Right lobe of liver (tissue), 6 donors: ENCODE measurements around the gene CACYBP. TPM values are rescaled to one million over a fixed set of nuclear protein-coding genes. Genes with fewer than 3 reads are reported as not detected.
A peak's percentile ranks its signal among the peaks of the same experiment; 100 is the strongest.
"Not testable (repeated sequence)": the region's sequence is repeated elsewhere in the genome, so short reads cannot be mapped to it uniquely, and the experiment has no call there.

Experiments used
- ATAC-seq, 4 donors: fragments of 200-7000 bp; cut with Tn5 transposase; one replicate each; pipeline ENCODE4 v1.9.1; 2020; ENCODE audit warnings: mild to moderate bottlenecking in 4 of 4, moderate library complexity in 4 of 4
- DNase-seq, 3 donors: peaks; one replicate each; pipeline ENCODE4 v3.0.0-alpha.2; 2020
- H3K27ac ChIP-seq, 3 donors: fragments of 200-600 bp; one replicate each; pipeline ENCODE4 v1.8.0; 2022
- H3K27me3 ChIP-seq, 2 donors: fragments of 200-600 bp; one replicate each; pipeline ENCODE4 v1.8.0; 2022
- H3K36me3 ChIP-seq, 4 donors: fragments of 200-600 bp; sonication (generic) in 1 of 4; one replicate each; pipeline versions ENCODE4 v1.5.1 to v1.8.0; 2017 to 2022; ENCODE audit warnings: control low read depth in 1 of 4
- H3K4me1 ChIP-seq, 4 donors: fragments of 200-600 bp; sonication (generic) in 1 of 4; one replicate each; pipeline versions ENCODE4 v1.5.1 to v1.8.0; 2017 to 2022; ENCODE audit warnings: control low read depth in 1 of 4
- H3K4me3 ChIP-seq, 3 donors: fragments of 200-600 bp; one replicate each; pipeline ENCODE4 v1.8.0; 2022
- H3K9me3 ChIP-seq, 4 donors: fragments of 200-600 bp; sonication (generic) in 1 of 4; one replicate each; pipeline versions ENCODE4 v1.5.1 to v1.8.0; 2017 to 2022; ENCODE audit warnings: control low read depth in 1 of 4
- POLR2A ChIP-seq: fragments of 450-650 bp; IDR thresholded peaks from one replicate; pipeline ENCODE4 v1.6.1; 2017; ENCODE audit warnings: antibody characterized with exemption, mild to moderate bottlenecking
- WGBS: methylation state at CpG from one replicate; pipeline ENCODE4 v1.1.6; 2018; ENCODE audit warnings: low coverage, low lambda C conversion rate; ENCODE audit not compliant: insufficient coverage; ENCODE audit errors: missing lambda C conversion rate; 5-methylcytosine and 5-hydroxymethylcytosine counted together
- intact Hi-C, 2 donors: fragments of 100-400 bp; cut with DNase I; formaldehyde crosslinking; loops; one replicate each; pipeline versions ENCODE4 v1.11.2 to v1.14.1; 2022
- total RNA-seq, 6 experiments: library from RNA; depleted of rRNA in 2 of 6; stranded (reverse); fragments of >200 nt in 2 of 6; fragmentation: NEBNext Ultra II Directional in 3 of 6; extraction: Animal tissue kit (Norgen Biotek cat#: 25700) in 3 of 6; gene quantifications; one replicate each; pipeline versions ENCODE4 v1.1.0 to v1.2.4, GENCODE V29; 2016 to 2023
- TF ChIP-seq, protein P1 (sequence below), 4 donors: fragments of 200-600 bp in 3 of 4; fragments of 450-650 bp in 1 of 4; IDR thresholded peaks; one replicate each; pipeline versions ENCODE4 v1.5.1 to v1.8.0; 2016 to 2022; ENCODE audit warnings: antibody characterized with exemption in 4 of 4, mild to moderate bottlenecking in 2 of 4
- donor health status: DM: no; HTN: yes; CAD: no.
- donor health status: DM: no; HTN: no; CAD: no.
- donor health status: DM: no; HTN: no; CAD: no.
- donor health status: DM: no; HTN: yes; CAD: no.
- donor health status: DM: no; HTN: yes; CAD: no.

The CACYBP gene
- total RNA-seq, 6 experiments from 2014 or later: 20.3 to 60.0 (median 31.2) TPM

DNA sequence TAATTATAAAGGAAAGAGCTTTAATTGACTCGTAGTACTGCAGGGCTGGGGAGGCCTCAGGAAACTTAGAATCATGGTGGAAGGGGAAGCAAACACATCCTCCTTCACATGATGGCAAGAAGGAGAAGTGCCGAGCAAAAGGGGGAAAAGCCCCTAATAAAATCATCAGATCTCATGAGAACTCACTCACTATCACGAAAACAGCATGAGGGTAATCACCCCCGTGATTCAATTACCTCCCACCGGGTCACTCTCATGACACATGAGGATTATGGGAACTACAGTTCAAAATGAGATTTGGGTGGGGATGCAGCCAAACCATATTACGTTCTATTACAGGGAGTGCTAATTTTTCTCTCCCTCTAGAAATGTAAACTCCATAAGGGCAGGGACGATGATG, 37.7 kb downstream of the CACYBP start:
- DNase-seq (no peak), ATAC-seq (no peak)
- Histone ChIP-seq H3K27ac (no peak overlapping the region), H3K36me3 (no peaks in the 10 kb centered on the region), H3K4me1 (no peaks in the 10 kb centered on the region), H3K4me3 (no peak overlapping the region), H3K9me3 (no peaks in the 10 kb centered on the region), H3K27me3 (no peaks in the 10 kb centered on the region)
- intact Hi-C loops: loop anchor here (10.0 kb wide), 3 partner anchors 87 to 287 kb away; no protein-coding TSS in a partner anchor
- WGBS: 49% methylated on average over 7 of the region's 7 CpGs
- TF ChIP-seq POLR2A: no peak
- TF ChIP-seq, protein P1, sequence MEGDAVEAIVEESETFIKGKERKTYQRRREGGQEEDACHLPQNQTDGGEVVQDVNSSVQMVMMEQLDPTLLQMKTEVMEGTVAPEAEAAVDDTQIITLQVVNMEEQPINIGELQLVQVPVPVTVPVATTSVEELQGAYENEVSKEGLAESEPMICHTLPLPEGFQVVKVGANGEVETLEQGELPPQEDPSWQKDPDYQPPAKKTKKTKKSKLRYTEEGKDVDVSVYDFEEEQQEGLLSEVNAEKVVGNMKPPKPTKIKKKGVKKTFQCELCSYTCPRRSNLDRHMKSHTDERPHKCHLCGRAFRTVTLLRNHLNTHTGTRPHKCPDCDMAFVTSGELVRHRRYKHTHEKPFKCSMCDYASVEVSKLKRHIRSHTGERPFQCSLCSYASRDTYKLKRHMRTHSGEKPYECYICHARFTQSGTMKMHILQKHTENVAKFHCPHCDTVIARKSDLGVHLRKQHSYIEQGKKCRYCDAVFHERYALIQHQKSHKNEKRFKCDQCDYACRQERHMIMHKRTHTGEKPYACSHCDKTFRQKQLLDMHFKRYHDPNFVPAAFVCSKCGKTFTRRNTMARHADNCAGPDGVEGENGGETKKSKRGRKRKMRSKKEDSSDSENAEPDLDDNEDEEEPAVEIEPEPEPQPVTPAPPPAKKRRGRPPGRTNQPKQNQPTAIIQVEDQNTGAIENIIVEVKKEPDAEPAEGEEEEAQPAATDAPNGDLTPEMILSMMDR (IDR thresholded peaks at IDR 0.05): no peak

DNA sequence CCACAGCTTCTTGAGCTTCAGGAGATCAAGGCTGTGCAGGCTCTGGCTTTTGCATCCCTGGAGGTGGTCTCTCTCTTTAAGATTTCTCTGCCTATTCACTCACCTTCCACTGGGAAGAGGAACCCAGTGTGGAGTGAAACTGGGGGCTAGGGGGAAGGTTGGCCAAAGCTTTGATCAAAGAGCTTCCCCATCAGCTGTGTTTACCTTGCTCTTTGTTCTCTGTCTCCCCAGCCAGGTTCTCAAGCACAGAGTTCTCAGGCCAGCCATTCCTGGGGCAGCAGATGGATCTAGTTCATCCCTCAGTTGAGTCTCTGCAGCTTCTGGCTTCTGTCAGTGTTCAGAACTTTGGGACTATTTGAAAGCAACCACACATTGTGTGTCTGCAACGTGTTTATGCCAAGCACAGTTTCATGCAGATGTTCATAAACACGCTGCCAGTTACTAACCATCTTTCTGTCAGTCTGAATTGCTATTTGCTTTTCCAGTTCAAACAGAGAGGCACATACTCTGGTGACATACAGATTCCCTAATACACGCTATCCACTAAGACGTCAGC, 40.7 kb downstream of the CACYBP start:
- TF ChIP-seq POLR2A: no peak
- TF ChIP-seq, protein P1 (IDR thresholded peaks at IDR 0.05): no peak
- H3K9me3 ChIP-seq: no peaks in the 10 kb centered on the region

GRCh38 chr1:175042650-175043049, 42.9 kb downstream of the CACYBP start:
- DNase-seq: no peak

More for the DNA sequence above, 40.7 kb downstream of the CACYBP start:
- H3K36me3 ChIP-seq: no peaks in the 10 kb centered on the region
- 46% methylated on average over 4 of the region's 4 CpGs for WGBS
- intact Hi-C loops: no loop called here
- H3K4me1 ChIP-seq: no peaks in the 10 kb centered on the region
- H3K4me3 ChIP-seq: no peak overlapping the region
- no peak for DNase-seq
- H3K27me3 ChIP-seq: no peaks in the 10 kb centered on the region
- no peak overlapping the region for H3K27ac ChIP-seq
- no peak for ATAC-seq

DNA sequence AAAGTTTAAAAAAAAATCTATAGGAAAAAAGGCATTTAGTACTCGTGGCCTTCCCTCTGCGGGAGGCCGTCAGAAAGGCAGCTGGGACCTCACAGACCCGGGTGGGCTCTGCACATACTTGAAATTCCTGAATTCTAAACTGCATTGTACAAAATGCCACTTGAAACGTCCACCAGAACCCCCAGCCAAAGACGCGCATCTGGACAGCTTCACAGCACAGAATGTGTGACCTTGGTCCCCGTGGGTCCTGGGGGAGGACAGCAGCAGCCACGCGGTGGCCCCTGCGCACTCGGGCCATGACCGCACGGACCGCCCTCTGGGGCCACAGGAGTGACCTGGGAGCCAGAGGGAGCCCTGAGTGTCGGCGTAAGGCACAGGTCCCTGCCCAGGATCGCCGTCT, 44.1 kb downstream of the CACYBP start:
- no peak overlapping the region for H3K4me3 ChIP-seq
- DNase-seq: no peak
- 41% methylated on average over 6 of the region's 19 CpGs for WGBS
- no peaks in the 10 kb centered on the region for H3K27me3 ChIP-seq
- no peak overlapping the region for H3K27ac ChIP-seq
- no peak for TF ChIP-seq POLR2A
- TF ChIP-seq, protein P1 (IDR thresholded peaks at IDR 0.05): no peak
- intact Hi-C loops: no loop called here
- no peaks in the 10 kb centered on the region for H3K36me3 ChIP-seq
- H3K4me1 ChIP-seq: no peaks in the 10 kb centered on the region
- no peaks in the 10 kb centered on the region for H3K9me3 ChIP-seq
- ATAC-seq: peak in 2 of 4 donors; percentile 32 to 37

More at GRCh38 chr1:175042650-175043049, 42.9 kb downstream of the CACYBP start:
- Histone ChIP-seq H3K4me3 (no peak overlapping the region), H3K27ac (no peak overlapping the region), H3K36me3 (no peaks in the 10 kb centered on the region), H3K9me3 (no peaks in the 10 kb centered on the region), H3K4me1 (no peaks in the 10 kb centered on the region), H3K27me3 (no peaks in the 10 kb centered on the region)
- no peak for TF ChIP-seq POLR2A
- TF ChIP-seq, protein P1 (IDR thresholded peaks at IDR 0.05): no peak
- intact Hi-C loops: no loop called here
- ATAC-seq: no peak
- WGBS: 35% methylated on average over 3 of the region's 3 CpGs

DNA sequence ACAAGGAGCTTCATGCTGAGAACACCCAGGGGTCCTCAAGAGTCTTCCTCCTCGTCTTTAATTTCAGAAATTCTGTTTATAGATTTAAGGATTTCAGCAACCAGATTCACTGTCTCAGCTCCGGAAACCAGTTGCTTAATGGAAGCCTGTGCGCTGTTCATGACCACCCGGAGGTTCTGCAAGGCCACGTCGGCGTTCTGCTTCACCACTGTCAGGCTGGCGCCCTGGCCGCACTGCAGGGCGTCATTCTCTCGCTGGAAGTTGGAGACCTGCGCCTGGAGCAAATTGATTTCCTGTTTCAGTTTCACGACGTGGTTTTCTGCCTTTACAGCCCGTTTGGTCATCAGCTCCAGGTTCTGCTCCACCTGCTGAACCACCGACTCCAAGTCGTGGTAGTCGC, 44.8 kb downstream of the CACYBP start:
- ATAC-seq, H3K27ac ChIP-seq, H3K27me3 ChIP-seq, H3K4me1 ChIP-seq, DNase-seq, H3K9me3 ChIP-seq, intact Hi-C loops, H3K4me3 ChIP-seq, H3K36me3 ChIP-seq: not testable (repeated sequence)
- WGBS: 81% methylated on average over 15 of the region's 18 CpGs
